NCI-H446 (cell line): ENCODE results near the gene EIF6.
"Not testable (repeated sequence)": the region's sequence is repeated elsewhere in the genome, so short reads cannot be mapped to it uniquely, and the experiment has no call there.

Experiments used
- DNase-seq, 2 experiments: peaks; one replicate each; lab custom pipeline; 2025; lab: John Stamatoyannopoulos, UW

The EIF6 gene

DNA sequence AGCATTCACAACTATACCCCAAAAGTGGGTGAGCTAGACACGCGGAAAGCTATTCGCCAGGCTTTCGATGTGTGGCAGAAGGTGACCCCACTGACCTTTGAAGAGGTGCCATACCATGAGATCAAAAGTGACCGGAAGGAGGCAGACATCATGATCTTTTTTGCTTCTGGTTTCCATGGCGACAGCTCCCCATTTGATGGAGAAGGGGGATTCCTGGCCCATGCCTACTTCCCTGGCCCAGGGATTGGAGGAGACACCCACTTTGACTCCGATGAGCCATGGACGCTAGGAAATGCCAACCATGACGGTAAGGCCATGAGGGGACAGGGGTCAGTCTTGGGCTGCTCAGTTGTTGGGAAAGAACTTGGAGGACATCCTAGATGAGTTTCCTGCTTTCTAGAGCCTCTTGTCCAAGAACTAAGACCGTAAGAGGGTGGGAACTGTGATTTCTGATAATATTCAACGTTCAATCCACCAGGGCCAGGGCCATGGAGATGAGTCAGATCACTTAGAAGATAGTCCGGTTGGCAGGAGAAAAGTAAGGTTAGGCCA is 30.0 kb downstream of the EIF6 start:
- DNase-seq = no peak

DNA sequence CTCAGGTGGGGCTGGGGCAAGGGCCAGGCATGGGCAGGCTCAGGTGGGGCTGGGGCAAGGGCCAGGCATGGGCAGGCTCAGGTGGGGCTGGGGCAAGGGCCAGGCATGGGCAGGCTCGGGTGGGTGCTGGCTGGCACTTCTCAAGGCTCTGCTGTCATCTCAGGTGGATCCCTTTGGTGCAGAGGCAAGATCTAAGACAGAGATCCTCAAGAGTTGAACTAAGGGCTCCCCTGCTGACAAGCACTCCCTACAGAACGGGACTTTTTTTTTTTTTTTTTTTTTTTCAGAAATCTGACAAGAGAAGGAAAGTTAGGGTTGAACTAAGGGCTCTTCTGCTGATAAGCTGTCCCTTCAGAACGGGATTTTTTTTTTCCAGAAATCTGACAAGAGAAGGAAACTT is 31.6 kb downstream of the EIF6 start:
- DNase-seq = no peak

- not testable (repeated sequence) for DNase-seq
Observed at GRCh38 chr20:35252598-35252997, 32.0 kb downstream of the EIF6 start.

- DNase-seq = no peak
Observed at GRCh38 chr20:35252037-35252461, 32.5 kb downstream of the EIF6 start.

DNA sequence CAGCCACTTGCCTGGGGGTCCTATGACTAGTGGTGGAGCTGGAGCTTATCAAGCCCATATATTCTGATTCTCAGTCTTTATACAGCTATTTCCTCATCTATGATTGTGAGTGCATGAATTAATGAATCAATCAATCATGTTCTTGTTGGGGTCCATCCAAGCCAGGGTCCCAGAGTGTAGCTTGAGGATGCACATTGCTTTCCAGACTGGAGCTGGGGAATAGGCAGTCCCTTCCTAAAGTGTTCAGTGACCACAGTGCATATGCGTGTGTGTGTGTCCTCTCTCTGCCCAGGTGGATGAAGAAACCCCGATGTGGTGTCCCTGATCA is 33.0 kb downstream of the EIF6 start:
- no peak for DNase-seq

DNA sequence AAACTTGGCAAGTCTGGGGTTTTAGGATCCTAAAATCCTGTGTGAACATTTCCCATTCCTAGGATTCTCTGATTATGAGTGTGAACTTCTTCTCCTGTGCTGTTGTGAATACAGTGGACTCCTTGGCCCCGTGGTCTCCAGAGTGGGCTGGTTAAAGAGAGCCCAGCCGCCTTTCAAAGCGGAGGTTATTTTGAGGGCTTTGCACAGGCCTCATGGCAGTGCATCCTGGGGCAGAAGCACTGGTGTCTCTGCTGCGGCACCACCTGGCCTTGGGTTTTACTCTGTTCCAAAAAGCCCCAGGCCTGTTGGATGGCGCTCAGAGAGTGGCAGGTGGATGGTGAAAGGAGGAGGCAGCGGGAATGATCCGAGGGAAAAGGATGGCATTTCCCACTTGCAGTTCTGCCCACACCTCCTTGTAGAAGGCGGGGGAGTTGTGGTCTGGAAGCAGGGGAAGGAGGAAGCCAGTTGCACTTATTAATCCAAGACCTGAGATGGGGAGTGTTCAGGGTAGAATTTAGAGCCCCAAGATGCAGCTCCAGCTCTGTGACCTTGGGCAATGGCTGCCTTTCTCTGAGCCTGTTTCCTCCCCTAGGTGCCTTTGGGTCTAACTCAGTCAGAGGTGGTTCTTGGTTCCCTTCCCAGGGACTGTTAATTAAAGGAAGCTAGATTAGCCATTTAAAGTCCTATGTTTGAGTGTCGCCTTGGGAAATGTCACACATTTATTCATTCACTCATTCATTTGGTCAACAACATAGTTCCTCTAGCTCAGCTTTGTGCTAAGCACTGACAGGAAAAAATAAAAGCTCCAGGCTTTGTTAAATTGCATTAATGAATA is 35.7 kb downstream of the EIF6 start:
- peak in 1 of 2 experiments; percentile 75 for DNase-seq

- no peak for DNase-seq
Observed at GRCh38 chr20:35246723-35247122, 37.8 kb downstream of the EIF6 start.

DNA sequence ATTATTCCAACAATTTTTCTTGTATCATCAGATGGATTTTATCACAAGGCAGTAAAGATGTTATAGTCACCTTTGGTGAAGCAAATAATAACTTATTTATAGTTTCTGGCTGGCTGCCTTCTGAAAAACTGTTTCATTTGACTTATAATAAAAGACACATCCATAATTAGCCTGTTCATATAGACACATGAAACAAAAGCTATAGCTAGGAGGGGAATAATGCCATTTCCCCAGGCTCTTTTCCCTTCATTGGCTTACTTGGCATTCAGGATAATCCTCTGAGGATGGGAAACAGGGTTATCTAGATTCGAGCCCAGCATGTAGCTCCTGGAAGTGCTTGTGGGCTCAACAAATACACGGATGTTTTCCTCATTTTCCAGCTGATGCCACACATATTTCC is 40.6 kb downstream of the EIF6 start:
- DNase-seq = no peak

DNA sequence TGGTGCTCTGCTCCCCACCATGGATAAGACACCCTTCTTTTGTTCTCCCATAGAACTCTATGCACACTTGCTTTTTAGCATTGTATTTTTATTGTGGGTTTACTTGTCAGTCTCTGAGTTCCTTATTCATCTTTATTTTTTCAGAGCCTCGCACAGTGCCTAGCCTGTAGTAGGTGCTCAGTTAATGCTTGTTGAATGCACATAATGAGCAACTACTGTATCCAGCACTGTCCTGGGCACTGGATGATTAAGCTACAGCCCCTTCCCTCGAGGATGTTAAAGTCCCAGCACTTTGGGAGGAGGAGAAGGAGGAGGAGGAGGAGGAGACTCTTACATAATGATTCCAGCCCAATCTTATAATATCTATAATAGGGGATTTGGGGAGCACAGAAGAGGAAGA is 41.3 kb downstream of the EIF6 start:
- no peak for DNase-seq

DNA sequence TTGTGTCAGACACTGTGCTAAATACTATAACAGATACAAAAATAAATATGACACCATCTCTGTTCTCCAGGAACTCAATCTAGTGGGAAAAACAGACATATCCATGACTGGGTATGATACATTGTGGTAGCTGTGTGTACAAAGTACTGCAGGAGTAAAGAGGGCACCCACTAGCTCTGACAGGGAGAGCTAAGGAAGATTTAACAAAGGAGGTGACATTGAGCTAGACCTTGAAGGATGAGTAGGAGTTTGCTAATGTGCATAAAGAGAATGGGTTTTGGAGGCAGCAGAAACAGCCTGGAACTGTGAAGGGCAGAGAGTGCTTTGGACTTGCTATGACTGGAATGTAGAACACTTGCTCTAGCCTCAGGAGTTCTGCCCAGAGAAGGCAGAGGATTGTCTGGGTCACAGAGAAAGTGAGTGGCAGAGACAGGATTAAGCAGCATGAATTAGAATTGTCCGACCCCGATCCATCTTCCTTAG is 43.7 kb downstream of the EIF6 start:
- no peak for DNase-seq

GRCh38 chr20:35240083-35240810 is 44.3 kb downstream of the EIF6 start:
- no peak for DNase-seq

- no peak for DNase-seq
Observed at GRCh38 chr20:35238735-35239134, 45.8 kb downstream of the EIF6 start.

DNA sequence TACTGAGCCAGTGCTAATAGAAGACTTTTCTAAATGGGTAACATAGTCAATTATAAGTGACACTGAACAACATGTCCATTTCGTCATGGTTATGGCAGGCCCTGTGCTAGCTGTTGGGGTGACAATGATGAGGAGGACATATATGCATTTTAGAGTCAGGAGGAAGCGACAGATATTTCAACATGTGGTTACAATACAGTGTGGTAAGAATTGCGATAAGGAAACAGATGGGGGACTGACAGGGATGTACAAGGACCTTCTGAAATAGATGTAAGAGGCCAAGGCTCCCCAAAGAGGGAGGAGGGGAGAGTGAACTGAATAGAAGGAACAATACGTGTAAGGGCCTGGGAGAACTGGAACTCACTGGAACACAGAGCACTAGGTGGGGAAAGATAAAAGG is 46.4 kb downstream of the EIF6 start:
- DNase-seq = no peak

DNA sequence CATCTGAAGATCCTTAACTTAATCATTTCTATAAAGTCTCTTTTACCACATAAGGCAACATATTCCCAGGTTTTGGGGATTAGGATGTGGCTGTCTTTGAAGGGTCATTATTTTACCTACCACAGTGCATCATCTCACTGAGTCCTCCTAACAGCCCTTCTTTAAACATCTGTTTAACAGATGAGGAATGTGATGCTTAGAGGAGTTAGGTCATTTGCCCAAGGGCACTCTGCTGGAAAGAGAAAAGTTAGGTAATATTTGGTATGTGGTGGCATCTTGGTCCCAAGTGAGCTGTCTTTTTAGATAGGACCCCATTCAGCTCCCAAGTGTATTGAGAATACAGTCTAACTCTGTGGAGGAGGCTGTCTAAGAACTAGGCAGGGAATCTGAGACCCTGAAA is 47.1 kb downstream of the EIF6 start:
- DNase-seq = no peak

GRCh38 chr20:35235881-35236280 is 48.7 kb downstream of the EIF6 start:
- no peak for DNase-seq

- DNase-seq = peak; percentile 12 to 80
Observed at GRCh38 chr20:35232575-35232974, 52.0 kb downstream of the EIF6 start.
